NCI-H2081 treated with DMSO at 0.1 percent for 48 hours (cell line): ENCODE data around the gene NBEAL1.
"Not testable (repeated sequence)": the region's sequence is repeated elsewhere in the genome, so short reads cannot be mapped to it uniquely, and the experiment has no call there.

Experiments used
- DNase-seq: peaks from one replicate; lab custom pipeline; 2025; lab: John Stamatoyannopoulos, UW

Gene NBEAL1

DNA sequence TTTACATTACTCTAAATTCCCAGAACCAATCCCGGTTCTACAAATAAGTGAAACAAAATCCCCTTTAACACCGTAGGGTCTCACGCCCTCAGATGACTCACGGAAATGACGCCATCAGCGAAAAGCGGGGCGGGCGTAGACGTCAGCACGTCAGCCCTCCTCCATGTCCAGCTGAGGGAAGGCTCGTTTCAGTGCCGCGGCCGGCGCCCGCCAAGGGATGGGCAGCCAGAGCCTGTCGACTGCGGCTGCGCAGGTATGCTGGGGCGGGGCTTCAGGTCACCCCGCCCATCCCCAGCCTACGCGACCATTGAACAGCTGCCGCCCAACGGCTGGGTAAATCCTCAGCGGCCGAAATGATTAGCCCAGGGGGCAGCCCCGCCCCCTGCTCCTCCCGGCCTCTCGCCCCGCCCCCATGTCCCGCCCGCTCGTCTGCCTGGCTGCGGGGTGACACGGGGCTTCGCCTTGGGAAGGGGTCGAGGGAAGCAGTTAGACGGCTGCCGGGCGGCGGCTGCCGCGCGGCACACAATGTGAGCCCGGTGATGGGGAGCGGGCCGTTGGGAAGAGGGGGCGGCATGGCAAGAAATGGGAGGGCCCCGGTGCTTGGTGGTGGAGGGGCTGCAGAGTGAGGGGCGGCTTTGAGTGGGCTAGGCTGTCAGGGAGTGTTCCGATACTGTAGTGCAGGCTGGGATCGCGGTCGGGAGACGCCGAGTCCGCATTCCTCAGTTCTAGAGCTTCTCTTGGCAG is at the start of gene NBEAL1:
Gene NBEAL1 (plus strand): TSS at position 420 of the 744 bp plus-strand sequence. CDS start 1,510 bp downstream, outside the sequence.
- peak; percentile 85 for DNase-seq

GRCh38 chr2:202965810-202966460 is 48.7 kb upstream of the NBEAL1 start:
- DNase-seq: no peak

DNA sequence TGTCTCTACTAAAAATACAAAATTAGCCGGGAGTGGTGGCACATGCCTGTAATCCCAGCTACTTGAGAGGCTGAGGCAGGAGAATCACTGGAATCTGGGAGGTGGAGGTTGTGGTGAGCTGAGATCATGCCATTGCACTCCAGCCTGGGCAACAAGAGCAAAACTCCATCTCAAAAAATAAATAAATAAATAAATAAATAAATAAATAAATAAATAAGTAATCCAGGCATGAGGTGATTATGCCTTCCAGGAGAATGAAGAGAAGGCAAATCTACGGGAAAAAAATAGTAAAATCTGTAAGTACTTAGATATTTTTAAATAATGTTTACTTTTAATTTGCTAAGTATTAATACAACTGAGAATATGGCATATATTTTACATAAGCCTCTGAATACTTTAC is 45.3 kb upstream of the NBEAL1 start:
- DNase-seq: not testable (repeated sequence)

- DNase-seq: no peak
Observed at GRCh38 chr2:202976809-202977208, 37.9 kb upstream of the NBEAL1 start.

GRCh38 chr2:202982779-202983491 is 31.7 kb upstream of the NBEAL1 start:
- DNase-seq: no peak

- no peak for DNase-seq
Observed at GRCh38 chr2:202989749-202990148, 24.9 kb upstream of the NBEAL1 start.

DNA sequence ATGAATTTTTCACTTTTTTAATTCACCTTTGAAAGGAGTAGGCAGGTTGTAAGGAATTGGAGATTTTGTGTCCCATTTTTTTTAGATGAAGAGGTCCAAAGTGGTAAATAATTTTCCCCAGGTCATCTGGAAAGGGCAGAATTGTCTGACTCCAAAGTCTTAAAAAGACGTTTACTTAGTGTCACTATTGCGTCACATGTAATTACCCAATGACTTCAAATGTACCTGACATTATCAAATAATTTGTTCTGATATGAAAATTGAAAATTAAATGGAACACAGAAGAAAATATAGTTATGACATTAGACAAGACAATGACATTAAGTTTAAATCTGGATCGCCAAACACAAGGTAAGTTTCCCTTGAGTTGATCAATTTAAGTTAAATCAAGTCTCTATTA is 24.2 kb upstream of the NBEAL1 start:
- DNase-seq: no peak

DNA sequence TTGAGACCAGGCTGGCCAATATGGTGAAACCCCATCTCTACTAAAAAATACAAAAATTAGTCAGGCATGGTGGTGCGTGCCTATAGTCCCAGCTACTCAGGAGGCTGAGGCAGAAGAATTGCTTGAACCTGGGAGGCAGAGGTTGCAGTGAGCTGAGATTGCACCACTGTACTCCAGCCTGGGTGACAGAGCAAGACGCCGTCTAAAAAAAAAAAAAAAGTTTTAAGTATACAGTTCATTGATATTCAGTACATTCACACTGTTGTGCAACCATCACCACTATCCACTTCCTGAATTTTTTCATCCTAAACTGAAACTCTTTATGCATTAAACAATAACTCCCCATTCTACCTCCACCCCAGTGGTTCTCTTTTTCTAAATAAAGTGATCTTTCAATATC is 17.6 kb upstream of the NBEAL1 start:
- DNase-seq: not testable (repeated sequence)

DNA sequence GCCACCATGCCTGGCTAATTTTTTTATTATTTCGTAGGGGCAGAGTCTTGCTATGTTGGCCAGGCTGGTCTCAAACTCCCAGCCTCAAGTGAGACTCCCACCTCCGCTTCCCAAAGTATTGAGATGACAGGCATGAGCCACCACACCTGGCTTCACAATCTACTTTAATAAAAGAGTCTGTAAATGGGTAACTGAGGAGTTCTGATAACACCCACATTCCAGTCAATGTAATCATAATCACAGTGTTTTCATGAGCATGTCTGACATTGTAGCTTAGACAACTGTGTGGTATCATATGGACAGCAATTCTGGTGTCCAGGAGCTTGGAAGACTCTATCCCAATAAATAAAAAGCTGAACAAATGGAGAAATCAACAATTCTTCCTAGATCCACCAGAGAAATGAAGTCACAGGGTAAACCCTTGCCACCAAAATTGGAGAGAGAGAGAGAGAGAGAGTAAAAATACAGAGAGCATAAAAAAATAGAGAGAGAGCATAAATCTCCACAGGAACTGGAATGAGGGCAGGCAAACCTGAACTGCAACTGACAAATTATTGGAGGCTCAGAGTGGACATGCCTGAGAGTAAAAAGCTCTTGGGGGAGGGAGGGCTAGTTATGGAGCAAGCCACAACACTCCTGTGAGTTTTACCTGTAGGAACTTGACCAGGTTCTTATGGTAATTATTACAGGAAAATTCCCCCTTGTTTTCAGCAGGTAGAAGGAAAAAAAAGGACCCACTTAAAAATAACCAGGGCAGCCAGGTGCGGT is 12.4 kb upstream of the NBEAL1 start:
- DNase-seq: no peak

DNA sequence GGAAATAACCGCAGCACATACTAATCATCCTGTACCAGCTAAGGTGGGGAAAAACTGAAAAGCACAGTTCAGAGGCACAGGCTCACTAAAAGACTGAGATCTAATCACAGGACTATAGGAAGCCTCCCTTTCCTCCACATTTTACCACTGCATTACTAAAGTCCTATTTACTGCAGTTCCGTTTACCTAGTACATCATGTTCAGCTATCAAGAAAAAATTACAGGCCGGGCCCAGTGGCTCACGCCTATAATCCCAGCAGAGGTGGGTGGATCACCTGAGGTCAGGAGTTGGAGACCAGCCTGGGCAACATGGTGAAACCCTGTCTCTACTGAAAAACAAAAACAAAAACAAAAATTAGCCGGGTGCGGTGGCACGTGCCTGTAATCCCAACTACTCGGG is 11.0 kb upstream of the NBEAL1 start:
- no peak for DNase-seq

DNA sequence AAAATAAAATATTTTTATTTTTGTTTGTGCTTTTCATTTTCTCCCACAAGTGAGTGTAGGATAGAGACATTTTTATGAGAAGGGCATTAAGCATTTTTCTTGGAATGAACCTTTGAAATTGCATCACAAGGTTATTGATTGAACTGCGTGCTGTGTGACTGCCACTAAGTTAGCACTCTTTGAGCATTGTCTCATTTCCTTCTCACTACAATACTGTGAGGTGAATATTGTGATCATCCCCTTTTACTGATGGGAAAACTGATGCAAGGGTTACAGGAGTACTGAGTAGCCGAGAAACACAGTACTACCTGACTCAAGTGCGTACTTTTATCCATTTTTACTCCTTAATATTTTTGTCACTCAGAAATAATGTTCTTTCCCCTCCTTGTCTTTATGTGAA is 2.0 kb downstream of the NBEAL1 start:
- no peak for DNase-seq

GRCh38 chr2:203018181-203018580 is 3.5 kb downstream of the NBEAL1 start:
- DNase-seq: no peak

- no peak for DNase-seq
Observed at GRCh38 chr2:203019142-203019541, 4.5 kb downstream of the NBEAL1 start.

DNA sequence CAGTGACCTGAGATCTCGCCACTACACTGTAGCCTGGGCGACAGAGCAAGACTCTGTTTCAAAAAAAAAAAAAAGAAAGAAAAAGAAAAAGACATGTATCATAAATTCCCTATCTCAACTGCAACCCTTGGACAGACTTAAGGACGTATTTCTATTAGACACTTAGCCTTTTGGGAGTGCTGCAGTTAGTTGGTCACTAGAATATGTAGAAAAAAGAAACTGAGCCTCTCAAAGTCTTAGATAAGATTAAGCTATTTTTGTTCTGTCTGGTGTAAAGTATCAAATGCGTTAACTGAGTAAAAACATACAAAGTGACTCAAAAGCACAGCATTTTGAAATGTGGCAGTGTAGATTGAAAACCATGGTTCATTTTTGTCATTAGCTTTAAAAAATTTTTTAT is 7.3 kb downstream of the NBEAL1 start:
- DNase-seq: no peak

DNA sequence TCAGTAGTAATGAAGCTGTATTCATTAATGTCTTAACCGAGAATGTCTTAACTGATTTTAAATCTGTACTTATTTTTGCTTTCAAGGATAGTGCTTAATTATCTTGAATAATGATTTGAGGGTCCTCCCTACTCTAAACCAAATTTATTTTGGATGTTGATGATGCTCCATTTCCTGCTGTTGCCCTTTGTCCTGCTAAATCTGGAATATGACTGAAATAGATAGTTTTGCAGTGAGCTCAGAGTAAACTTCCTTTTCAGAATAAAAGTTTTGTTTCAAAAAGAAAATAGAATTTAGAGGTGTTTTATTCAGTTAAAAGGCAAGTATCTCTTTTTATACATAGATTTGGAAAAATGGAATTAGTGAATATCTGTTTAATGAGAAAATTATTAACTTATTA is 8.1 kb downstream of the NBEAL1 start:
- DNase-seq: no peak

DNA sequence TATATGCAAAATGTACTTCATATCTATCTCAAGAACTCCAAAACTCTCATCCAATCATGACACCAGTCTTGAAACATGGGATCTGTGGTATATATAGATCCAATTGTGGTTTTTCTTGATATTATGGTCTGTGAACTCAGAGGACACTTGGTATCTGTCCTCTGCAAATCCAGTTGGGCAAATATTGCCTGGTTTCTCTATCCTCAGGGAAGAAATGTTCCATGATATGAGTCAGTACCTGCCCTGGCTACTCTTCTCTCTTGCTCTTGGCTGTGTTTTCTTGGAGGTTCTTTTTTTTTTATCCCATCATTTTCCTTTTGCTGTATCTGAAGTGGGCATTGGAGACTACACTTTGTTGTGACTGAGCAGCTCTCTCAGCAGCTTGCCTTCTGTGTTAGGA is 10.9 kb downstream of the NBEAL1 start:
- no peak for DNase-seq

DNA sequence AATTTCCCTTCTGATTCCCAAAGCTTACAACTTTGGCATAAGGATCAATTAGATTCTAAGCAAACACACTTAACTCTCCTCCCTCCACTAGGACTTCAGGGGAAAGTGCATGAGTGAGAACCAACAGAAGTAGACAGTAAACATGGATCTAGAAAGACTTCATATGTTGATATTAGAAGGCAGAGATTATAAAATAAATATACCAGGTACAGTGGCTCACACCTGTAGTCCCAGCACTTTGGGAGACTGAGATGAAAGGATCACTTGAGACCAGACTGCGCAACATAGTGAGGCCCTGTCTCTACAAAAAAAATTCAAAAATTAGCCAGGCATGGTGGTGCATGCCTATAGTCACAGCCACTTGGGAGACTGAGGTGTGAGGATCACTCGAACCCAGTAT is 15.9 kb downstream of the NBEAL1 start:
- no peak for DNase-seq

- no peak for DNase-seq
Observed at GRCh38 chr2:203030991-203031390, 16.3 kb downstream of the NBEAL1 start.

GRCh38 chr2:203033395-203033794 is 18.7 kb downstream of the NBEAL1 start:
- no peak for DNase-seq

- DNase-seq: no peak
Observed at GRCh38 chr2:203035879-203036470, 21.3 kb downstream of the NBEAL1 start.

DNA sequence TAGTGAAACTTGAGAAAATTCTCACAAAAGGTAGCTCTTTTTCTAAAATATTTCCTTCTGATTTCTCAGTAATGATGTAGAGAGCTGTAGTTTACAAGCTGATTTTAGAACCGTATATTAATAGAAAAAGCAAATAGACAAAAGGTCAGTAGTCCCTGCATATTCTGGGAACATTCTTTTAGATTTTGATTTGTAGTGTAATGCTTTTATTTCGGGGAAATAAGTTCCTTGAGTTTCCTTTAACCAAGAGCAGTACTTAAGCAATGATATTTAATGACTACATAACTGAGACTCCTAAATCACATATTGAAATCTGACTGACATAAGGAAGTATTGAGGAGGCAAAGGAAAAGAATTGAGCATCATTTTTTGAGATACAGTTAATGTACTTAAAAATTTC is 22.4 kb downstream of the NBEAL1 start:
- no peak for DNase-seq

DNA sequence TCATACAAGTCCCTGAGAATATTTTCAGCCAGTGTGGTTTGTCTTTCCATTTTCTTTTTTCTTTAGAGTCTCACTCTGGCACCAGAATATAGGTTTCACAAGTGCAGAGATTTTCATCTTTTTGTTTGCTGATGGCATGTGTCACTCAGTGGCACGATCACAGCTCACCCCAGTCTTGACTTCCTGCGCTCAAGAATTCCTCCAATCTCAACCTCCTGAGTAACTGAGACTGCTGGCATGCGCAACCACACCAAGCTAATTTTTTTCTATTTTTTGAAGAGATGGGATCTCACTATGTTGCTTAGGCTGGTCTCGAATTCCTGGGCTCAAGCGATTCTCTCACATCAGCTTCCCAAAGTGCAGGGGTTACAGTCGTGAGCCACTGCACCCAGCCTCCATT is 23.9 kb downstream of the NBEAL1 start:
- DNase-seq: no peak
